ENCODE results near the gene SUSD4.

The SUSD4 gene

DNA sequence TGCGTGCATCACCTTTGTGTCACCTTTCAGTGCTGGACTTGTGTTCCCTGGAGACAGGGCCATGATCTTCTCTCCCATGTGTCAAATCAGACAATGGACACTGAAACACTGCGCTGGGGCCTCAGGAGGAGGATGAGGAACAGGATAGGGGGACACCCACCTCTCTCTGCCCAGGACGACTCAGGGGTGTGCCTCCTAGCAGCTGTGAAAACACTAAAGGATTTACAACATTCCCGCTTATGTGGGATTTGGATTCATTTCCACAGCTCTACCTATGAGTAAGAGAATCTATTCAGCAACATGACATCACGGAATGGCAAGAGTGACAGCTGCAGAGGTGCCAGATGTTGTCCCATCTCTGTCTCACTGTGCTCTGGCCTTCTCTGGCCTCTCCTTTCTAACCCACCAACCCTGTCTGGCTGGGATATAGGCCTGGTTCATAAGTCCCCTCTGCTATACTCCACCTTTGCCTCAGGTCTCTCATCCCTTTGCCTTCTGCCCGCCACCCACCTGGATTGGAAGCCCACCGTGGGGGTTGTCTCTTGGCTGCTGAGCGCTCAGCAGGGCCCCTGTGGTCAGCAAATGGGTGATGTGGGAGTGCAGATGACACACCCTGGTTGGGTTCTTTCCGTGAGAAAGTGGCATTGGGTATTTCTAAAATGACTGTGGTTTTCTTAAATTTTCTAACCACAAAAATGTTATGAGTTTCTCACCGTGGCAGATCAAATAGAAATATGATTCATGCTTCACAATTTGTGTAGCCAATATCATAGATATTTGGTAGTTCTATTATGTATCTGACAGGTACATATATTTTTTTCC lies 173.9 kb downstream of the SUSD4 start:
- peak; percentile 9 to 24 for DNase-seq (ENCODE audit: low read depth in 1 of 2, low spot score in 1 of 2)

DNA sequence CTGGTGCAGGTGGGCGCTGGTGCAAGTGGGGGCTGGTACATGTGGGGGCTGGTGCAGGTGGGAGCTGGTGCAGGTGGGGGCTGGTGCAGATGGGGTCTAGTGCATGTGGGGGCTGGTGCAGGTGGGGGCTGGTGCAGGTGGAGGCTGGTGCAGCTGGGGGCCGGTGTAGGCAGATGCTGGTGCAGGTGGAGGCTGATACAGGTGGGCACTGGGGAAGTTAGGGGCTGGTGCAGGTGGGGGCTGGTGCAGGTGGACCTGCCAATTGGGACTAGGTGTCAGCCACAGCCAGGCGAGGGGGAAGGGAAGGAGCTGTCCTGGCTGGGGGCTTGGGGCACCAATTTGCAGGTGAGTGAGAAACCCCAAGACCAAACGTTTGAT lies 174.5 kb downstream of the SUSD4 start:
- no peak for DNase-seq (ENCODE audit: low read depth in 1 of 2, low spot score in 1 of 2)

DNA sequence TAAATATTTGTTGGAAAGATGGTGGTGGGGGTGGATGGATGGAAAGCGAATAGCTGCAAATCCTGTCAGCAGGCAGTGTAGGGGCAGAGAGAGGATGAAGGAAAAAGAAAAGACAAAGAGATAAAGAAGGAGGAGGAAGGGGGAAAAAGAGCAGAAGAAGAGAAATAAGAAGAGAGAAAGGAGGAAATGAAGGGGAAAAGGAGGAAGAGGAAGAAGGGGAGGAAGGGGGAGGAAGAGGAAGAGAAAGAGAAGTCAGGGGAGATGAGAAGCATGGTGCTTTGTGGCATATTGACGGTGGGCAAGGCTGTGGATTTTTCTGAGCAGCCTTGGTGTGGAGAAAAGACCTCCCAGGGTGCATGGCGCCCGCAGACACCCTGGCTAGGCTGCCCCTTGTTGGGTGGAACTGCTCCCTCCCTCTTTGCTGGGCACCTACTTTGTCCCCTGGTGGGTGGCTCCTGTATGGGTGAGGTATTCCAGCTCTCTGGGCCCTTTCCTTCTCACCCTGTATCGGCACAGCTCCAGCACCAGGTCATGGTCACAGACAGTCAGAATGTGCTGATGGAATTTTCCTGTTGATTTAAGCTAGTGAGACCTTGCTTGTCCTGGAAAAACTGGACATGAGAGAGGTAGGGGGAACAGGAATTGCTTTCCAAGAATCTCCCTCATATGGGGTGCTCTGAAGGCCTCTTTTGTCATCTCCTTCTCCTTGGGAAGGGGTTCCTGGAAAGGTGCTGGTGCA lies 175.2 kb downstream of the SUSD4 start:
- no peak for DNase-seq (ENCODE audit: low read depth in 1 of 2, low spot score in 1 of 2)

DNA sequence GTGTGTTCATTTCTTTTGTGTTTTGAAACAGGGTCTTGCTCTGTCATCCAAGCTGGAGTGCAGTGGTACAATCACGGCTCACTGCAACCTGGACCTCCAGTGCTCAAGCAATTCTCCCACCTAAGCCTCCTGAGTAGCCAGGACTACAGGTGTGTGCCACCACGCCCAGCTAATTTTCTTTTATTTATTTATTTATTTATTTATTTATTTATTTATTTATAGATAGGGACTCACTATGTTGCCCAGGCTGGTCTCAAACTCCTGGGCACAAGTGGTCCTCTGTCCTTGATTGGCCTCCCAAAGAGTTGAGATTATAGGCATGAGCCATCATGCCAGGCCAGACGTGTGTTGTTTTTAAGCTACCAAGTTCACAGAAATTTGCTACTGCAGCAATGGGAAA lies 177.2 kb downstream of the SUSD4 start:
- no peak for DNase-seq (ENCODE audit: low read depth in 1 of 2, low spot score in 1 of 2)

DNA sequence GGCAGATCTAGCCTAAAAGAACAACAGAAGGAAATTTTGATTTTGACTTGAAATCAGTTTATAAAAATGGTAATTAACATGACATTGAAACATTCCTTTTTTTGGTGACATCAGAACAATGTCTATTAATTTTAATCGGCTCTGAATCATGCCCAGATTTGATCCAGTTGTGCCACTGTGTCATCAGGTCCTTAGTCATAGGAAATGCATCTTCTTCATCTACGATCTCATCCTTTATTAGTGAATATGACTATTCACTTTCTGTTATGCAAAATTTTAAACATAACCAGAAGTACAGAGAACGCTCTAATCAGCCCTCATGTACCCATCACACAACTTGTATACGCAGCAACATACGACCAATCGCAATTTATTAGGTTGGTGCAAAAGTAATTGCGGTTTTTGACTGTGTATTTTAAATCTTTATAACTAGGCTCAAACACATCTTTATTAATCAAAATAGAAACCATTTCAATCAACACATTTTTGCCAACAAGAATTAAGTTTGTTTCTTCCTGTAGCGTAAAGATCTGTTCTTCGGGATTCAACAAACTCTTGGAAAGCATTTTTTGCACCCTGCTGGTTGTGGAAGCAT lies 180.6 kb downstream of the SUSD4 start:
- DNase-seq (ENCODE audit: low read depth in 1 of 2, low spot score in 1 of 2): no peak

DNA sequence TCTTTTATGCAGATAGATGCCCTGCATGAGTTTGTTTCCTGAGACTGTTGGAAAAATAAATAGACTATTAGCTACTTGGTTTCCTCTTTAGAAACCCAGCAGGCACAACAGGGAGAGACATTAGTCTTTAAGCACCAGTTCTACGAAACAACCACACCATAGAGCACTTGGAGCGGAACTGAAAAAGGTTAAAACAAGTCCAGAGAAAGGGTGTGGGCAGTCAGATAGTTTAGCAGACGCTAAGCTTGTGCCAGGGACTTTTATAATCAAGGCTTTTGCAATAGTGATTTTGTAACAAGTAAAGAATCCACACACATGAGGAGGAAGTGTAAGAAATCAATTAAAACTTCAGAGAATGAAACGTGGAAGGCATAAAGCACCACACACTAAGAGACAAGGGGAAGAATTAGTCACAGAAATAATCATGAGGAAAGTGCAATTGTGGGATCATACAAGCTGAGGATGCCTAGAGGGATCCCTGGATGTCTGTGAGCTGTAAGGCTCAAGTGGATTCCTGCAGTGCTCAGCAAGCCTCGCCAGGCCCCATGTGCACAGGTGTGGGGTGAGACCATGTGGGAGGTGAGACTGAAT lies 183.2 kb downstream of the SUSD4 start:
- no peak for DNase-seq (ENCODE audit: low read depth in 1 of 2, low spot score in 1 of 2)

DNA sequence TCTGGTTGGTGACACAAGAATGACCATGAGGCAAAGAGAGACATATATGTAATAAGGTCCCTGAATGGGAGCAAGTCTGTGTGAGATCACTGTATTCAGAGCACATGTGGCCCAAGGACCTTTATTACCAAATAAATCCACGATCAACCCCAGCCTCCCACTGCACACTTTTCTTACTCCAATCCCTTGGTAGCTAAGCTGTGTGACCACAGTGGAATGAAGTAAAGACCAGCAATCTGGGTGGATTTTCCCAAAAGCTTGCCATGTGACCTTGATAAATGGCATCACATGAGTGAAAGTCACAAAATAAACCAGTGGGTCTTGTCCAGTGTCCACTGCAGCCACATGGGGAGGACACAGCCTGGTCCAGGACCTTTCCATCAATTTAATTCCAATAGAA lies 184.2 kb downstream of the SUSD4 start:
- DNase-seq (ENCODE audit: low read depth in 1 of 2, low spot score in 1 of 2): no peak

DNA sequence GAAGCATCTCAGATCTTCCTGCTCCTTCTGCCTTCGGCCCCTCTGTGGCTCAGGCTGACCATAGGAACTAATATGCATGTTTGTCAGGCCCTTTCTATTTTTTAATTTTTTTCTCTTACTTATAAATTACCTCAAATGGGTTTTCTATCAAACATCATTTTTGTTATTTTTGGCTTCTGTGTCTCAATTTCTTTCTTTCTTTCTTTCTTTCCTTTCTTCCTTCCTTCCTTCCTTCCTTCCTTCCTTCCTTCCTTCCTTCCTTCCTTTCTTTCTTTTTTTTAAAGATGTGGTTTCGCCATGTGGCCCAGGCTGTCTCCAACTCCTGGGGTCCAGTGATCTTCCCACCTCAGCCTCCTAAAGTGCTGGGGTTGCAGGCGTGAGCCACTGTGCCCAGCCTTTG lies 184.7 kb downstream of the SUSD4 start:
- DNase-seq (ENCODE audit: low read depth in 1 of 2, low spot score in 1 of 2): no peak

DNA sequence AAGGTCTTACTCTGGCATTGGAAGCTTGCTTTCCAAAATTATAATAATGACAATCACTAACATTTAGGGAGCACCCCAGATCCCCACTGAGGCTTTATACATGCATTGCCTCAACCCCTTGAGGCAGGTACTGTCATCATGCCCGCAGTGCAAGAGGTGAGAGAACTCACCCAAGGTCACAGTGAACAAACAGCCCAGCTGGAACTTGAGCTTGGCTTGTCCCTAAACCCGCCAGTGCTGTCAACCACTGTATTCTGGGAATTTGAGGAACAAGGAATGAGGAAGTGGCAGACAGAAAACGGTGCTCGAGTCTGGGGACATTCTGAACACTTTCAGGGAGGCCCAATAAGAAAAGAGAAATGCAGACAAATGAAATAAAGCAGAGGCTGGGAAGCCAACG lies 186.3 kb downstream of the SUSD4 start:
- DNase-seq (ENCODE audit: low read depth in 1 of 2, low spot score in 1 of 2): no peak

DNA sequence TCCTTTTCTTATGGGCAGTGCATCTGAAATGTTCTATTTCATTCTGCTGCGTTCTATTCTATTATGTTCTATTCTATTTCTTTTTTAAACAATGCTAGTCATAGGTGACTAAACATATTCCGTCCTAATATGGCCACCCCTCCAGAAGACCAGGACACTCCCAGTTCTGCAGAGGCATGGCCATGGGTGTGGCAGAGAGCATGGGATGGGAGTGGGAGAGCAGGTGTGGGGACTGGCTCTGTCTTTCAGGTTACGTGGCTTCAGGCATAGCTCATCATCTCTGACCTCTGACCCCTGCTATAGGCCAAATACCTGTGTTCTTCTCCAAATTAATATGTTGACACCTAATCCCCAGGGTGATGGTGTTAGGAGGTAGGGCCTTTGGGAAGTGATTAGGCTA lies 187.5 kb downstream of the SUSD4 start:
- no peak for DNase-seq (ENCODE audit: low read depth in 1 of 2, low spot score in 1 of 2)

DNA sequence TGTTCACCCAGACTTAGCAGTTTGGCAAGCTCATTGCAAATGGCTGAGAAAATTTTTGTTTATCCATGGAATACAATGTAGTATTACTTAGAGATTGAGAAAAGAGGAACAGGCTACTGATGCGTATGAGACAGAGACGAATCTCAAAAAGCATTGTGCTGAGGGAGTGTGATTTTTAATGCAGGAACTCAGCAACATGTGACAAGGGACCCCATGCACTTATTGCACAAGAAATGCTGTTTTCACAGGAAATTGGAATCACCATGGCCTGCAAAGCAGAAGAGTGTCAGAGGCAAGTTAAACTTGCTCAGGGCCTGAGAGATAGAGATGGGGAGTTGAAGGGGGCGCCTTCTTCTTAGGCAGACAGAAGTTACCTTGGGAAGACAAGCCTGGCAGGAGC lies 188.3 kb downstream of the SUSD4 start:
- DNase-seq (ENCODE audit: low read depth in 1 of 2, low spot score in 1 of 2): no peak

DNA sequence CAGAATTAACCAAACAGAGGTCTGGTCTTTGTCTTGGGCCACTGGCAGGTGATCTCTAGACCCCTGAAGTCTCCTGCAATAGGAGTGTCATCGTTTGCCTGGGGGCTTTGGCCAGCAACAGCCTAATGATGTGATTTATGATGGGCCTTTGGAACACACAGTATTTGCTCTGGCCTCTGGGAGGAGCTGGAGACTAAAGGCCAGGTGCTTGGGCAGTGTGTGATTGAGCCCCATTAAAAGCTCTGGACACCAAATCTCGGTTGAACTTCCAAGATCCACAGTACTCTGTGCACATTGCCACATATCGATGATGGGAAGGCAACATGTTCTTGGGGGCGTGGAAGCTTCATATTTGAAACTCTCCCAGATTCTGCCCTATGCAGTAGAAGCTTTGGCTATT lies 188.9 kb downstream of the SUSD4 start:
- no peak for DNase-seq (ENCODE audit: low read depth in 1 of 2, low spot score in 1 of 2)
